GM19324 (cell line): ENCODE data around the gene UVRAG.

Experiments used
- ATAC-seq: cut with Tn5 transposase; IDR thresholded peaks from one replicate; pipeline ENCODE4 v1.9.1; 2021; ENCODE audit warnings: mild to moderate bottlenecking, moderate library complexity; ENCODE audit not compliant: unreplicated experiment, low FRiP score

UVRAG gene

GRCh38 chr11:75802913-75803820 lies 11.8 kb upstream of the UVRAG start:
- ATAC-seq = peak; percentile 56

GRCh38 chr11:75809111-75809510 lies 5.9 kb upstream of the UVRAG start:
- ATAC-seq = no peak

GRCh38 chr11:75809991-75810390 lies 5.0 kb upstream of the UVRAG start:
- ATAC-seq = no peak

- ATAC-seq = no peak
Observed at GRCh38 chr11:75810637-75811390, 4.2 kb upstream of the UVRAG start.

- ATAC-seq = no peak
Observed at GRCh38 chr11:75811485-75811884, 3.5 kb upstream of the UVRAG start.

- ATAC-seq = no peak
Observed at GRCh38 chr11:75812542-75813040, 2.4 kb upstream of the UVRAG start.

GRCh38 chr11:75813124-75813523 lies 1.9 kb upstream of the UVRAG start:
- no peak for ATAC-seq

- ATAC-seq = no peak
Observed at GRCh38 chr11:75813622-75814039, 1.4 kb upstream of the UVRAG start.

GRCh38 chr11:75814363-75814676 lies 690 bp upstream of the UVRAG start:
- peak; percentile 26 for ATAC-seq

- peak; percentile 30 for ATAC-seq
Observed at GRCh38 chr11:75815345-75816168, 547 bp downstream of the UVRAG start.

- ATAC-seq = no peak
Observed at GRCh38 chr11:75816561-75817239, 1.7 kb downstream of the UVRAG start.

GRCh38 chr11:75820645-75821044 lies 5.6 kb downstream of the UVRAG start:
- no peak for ATAC-seq

GRCh38 chr11:75821202-75821601 lies 6.2 kb downstream of the UVRAG start:
- no peak for ATAC-seq

GRCh38 chr11:75822541-75822940 lies 7.5 kb downstream of the UVRAG start:
- no peak for ATAC-seq

GRCh38 chr11:75823415-75823814 lies 8.4 kb downstream of the UVRAG start:
- ATAC-seq = no peak

- no peak for ATAC-seq
Observed at GRCh38 chr11:75823946-75824345, 8.9 kb downstream of the UVRAG start.

- no peak for ATAC-seq
Observed at GRCh38 chr11:75826461-75827230, 11.6 kb downstream of the UVRAG start.

- ATAC-seq = no peak
Observed at GRCh38 chr11:75827562-75827961, 12.6 kb downstream of the UVRAG start.

- ATAC-seq = no peak
Observed at GRCh38 chr11:75831915-75832502, 17.0 kb downstream of the UVRAG start.
